GM19397 (cell line): ENCODE measurements around the gene LRRC14B.
"Not testable (repeated sequence)": the region's sequence is repeated elsewhere in the genome, so short reads cannot be mapped to it uniquely, and the experiment has no call there.

Source experiments
- ATAC-seq: cut with Tn5 transposase; IDR thresholded peaks from one replicate; pipeline ENCODE4 v1.9.1; 2021; ENCODE audit warnings: mild to moderate bottlenecking, moderate library complexity; ENCODE audit not compliant: unreplicated experiment

LRRC14B gene

DNA sequence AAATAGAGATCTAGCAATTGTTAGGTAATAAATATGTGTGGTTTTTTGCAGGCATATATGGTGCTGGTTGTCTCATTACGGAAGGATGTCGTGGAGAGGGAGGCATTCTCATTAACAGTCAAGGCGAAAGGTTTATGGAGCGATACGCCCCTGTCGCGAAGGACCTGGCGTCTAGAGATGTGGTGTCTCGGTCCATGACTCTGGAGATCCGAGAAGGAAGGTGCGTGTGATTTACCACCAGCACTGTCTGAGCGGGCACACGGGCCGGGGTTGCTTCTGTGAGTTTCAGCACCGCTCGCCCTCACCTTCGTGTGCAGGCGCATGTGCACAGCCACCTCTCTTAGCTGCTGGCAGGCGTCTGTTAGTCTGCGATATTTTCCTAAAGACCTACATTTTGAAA lies 42.1 kb downstream of the LRRC14B start:
- not testable (repeated sequence) for ATAC-seq

DNA sequence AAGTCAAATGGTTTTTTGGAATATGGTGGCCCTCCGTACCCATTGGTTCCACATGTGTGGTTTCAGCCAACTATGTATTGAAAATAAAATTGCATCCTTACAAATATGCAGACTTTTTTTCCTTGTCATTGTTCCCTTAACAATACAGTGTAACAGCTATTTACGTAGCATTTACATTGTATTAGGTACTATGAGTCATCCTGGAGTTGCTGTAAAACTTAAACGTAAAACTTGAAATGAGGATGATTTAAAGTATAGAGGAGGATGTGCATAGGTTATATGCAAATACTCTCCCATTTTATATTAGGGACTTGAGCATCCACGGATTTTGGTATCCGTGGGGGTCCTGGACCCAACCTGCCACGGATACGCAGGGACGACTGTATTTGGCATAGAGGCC lies 43.2 kb downstream of the LRRC14B start:
- no peak for ATAC-seq

DNA sequence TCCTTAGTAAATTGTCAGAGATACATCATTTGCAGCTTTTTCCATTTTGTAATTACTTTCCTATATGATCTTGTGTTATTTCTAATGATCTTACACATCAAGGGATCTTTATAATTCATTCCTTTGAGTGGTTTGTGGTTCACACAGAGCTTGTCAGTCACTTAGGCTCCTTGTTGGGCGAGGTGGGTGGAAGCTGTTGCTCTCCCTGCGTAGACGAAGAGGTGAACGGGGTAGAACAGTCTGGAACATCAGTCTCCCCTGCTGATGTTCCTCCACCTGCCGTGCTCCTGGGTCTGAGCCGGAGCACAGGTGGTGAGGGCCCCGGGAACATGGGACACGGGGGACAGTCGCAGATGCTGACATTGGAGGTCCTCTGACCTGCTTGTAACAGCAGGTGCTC lies 44.2 kb downstream of the LRRC14B start:
- not testable (repeated sequence) for ATAC-seq

DNA sequence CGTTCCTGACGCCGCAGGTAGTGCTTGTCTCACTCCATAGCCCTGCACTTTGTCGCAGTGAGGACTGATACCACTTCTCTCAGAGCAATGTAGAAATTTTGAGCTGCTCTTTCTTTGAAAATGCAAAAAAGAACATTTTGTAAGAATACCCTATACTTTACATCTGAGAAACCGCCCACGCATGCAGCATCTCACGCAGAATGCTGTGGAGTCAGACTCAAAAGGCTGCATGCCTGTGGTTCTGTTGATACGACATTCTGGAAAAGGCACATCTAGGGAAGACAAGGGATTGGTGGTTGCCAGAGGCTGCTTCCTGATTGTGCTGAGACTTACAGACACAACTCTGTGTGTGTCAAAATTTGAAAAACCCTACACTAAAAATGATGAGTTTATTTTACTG lies 46.6 kb downstream of the LRRC14B start:
- not testable (repeated sequence) for ATAC-seq

DNA sequence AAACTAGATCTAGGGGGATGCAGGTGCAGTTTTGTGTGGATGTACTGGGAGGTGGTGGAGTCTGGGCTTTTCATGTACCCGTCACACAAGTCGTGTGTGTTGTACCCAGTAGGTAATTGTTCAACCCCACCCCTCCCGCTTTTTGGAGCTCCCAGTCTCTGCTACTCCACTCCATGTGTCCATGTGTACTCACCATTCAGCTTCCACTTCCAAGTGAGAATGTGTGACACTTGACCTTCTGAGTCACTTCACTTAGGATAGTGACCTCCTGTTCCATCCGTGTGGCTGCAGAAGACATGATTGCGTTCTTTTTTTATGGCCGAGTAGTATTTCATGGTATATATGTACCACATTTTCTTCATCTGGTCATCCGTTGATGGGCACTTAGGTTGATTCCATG lies 49.3 kb downstream of the LRRC14B start:
- ATAC-seq = not testable (repeated sequence)

DNA sequence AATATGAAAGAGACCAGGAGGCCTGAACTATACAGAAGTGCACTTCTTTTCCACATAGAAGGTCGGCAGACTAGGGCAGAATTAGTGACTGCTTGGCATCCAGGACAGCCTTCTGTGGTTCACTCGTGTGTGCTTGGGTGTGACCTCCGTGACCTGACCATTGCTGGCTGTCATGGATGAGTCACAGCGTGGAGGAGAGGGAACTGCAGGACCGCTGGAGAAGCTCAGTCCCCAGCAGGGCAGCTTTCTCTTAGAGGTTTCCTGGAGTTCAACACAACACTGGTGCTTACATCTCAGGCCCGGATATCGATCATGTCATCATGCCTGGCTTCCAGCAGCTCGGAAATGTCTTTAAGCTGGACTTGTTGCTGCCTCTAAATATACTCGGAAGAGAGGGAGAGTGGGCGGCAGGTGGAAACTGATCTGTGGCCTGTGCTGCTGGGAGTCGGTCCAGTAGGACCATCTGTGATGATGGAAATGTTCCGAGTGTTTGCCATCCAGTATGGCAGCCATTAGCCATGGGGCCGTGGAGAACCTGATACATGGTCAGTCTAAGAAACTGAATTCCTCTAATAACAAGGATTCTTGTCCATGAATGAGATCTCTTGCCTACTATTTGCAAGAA lies 49.9 kb downstream of the LRRC14B start:
- ATAC-seq = not testable (repeated sequence)

DNA sequence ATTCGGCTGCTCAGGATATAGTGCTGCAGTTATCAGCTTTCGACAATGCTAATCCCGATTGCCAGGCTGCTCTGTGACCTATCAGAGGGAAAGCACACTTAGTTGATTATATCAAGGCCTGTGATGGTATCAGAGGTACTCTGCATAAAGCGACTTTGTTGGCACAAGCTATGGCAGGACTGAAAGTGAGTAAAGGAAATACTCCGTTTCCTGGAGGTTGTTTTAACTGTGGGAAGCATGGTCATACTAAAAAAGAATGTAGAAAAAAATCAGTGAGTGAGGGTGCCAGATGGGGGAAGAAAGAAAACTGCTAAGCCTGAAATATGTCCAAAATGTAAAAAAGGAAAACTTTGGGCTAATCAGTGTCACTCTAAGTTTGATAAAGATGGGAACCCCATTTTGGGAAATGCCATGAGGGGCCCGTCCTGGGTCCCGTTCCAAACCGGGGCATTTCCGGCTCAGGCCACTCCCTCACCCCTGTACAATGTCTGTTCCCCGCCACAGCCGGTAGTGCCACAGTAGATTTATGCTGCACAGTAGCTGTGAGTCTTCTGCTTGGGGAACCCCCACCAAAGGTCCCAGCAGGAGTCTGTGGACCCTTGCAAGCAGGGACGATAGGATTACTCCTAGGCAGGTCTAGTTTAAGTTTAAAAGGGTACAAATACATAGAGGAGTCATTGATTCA lies 52.5 kb downstream of the LRRC14B start:
- not testable (repeated sequence) for ATAC-seq

DNA sequence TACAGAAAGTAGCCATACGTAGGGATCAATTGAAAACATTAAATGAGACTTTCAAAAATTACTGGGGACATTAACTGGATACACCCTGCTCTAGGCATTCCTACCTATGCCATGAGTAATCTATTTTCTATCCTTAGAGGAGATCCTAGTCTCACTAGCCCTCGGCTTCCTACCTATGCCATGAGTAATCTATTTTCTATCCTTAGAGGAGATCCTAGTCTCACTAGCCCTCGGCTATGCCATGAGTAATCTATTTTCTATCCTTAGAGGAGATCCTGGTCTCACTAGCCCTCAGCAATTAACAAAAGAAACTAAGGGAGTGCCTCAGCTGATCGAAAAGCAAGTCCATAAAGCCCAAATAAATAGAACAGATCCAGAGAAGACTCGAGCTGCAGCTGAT lies 54.4 kb downstream of the LRRC14B start:
- ATAC-seq = not testable (repeated sequence)
